Neuronal stem cell (in vitro differentiated cells): ENCODE results near the gene AMPD3.

Experiments
- DNase-seq: peaks from one replicate; pipeline ENCODE4 v3.0.0-alpha.2; 2013; ENCODE audit warnings: low spot score
- H2AFZ ChIP-seq: one replicate; pipeline ENCODE4 v1.6.1; 2013; ENCODE audit warnings: mild to moderate bottlenecking, low read length, inconsistent platforms
- H2AK5ac ChIP-seq: 2 replicates; pipeline ENCODE4 v1.6.1; 2013; ENCODE audit warnings: low read depth, mild to moderate bottlenecking, inconsistent platforms, low read length, moderate library complexity, mixed read lengths
- H2BK120ac ChIP-seq: 2 replicates; pipeline ENCODE4 v1.6.1; 2013; ENCODE audit warnings: low read depth, mild to moderate bottlenecking, inconsistent platforms, low read length, moderate library complexity, mixed read lengths
- H2BK12ac ChIP-seq: one replicate; pipeline ENCODE4 v1.6.1; 2013; ENCODE audit warnings: low read length, inconsistent platforms
- H2BK15ac ChIP-seq: 2 replicates; pipeline ENCODE4 v1.6.1; 2013; ENCODE audit warnings: mild to moderate bottlenecking, low read length, inconsistent platforms, mixed read lengths
- H2BK5ac ChIP-seq: one replicate; pipeline ENCODE4 v1.6.1; 2013; ENCODE audit warnings: inconsistent platforms, mild to moderate bottlenecking, low read length, moderate library complexity
- H3K14ac ChIP-seq: one replicate; pipeline ENCODE4 v1.6.1; 2013; ENCODE audit warnings: low read length, inconsistent platforms
- H3K18ac ChIP-seq: 2 replicates; pipeline ENCODE4 v1.6.1; 2013; ENCODE audit warnings: low read length, inconsistent platforms
- H3K23ac ChIP-seq: 2 replicates; pipeline ENCODE4 v1.6.1; 2013; ENCODE audit warnings: low read depth, mild to moderate bottlenecking, mixed read lengths, low read length, inconsistent platforms; ENCODE audit not compliant: poor library complexity
- H3K27ac ChIP-seq: replicated peaks from 3 replicates; pipeline ENCODE4 v1.5.1; 2013; ENCODE audit warnings: low read length, inconsistent platforms
- H3K27me3 ChIP-seq, 3 experiments: 2 replicates each; pipeline ENCODE4 v1.6.1; 2013; ENCODE audit warnings: low read length in 3 of 3, mild to moderate bottlenecking in 2 of 3, inconsistent platforms in 1 of 3, low read depth in 1 of 3, mixed read lengths in 1 of 3, moderate library complexity in 1 of 3; ENCODE audit not compliant: control insufficient read depth in 3 of 3, insufficient read depth in 3 of 3
- H3K36me3 ChIP-seq, 2 donors: replicated peaks in 1 of 2; 2 replicates each; pipeline ENCODE4 v1.6.1; 2013; ENCODE audit warnings: low read length in 2 of 2; ENCODE audit not compliant: control insufficient read depth in 2 of 2, insufficient read depth in 2 of 2
- H3K4ac ChIP-seq: 2 replicates; pipeline ENCODE4 v1.6.1; 2013; ENCODE audit warnings: inconsistent platforms, mild to moderate bottlenecking, low read length, moderate library complexity
- H3K4me1 ChIP-seq, 2 donors: 1 replicate in 1 of 2; 2 replicates in 1 of 2; pipeline ENCODE4 v1.6.1; 2013; ENCODE audit warnings: low read length in 2 of 2, low read depth in 1 of 2; ENCODE audit not compliant: control insufficient read depth in 2 of 2, insufficient read depth in 1 of 2
- H3K4me2 ChIP-seq: one replicate; pipeline ENCODE4 v1.6.1; 2013; ENCODE audit warnings: mild to moderate bottlenecking, low read length, inconsistent platforms; ENCODE audit not compliant: insufficient read depth, poor library complexity, severe bottlenecking
- H3K4me3 ChIP-seq, 2 donors: 2 replicates each; pipeline ENCODE4 v1.5.1; 2013; ENCODE audit warnings: low read length in 2 of 2, mild to moderate bottlenecking in 2 of 2, inconsistent platforms in 1 of 2, moderate library complexity in 1 of 2
- H3K79me1 ChIP-seq: one replicate; pipeline ENCODE4 v1.6.1; 2013; ENCODE audit warnings: low read depth, mild to moderate bottlenecking, inconsistent platforms, low read length, moderate library complexity
- H3K9ac ChIP-seq: one replicate; pipeline ENCODE4 v1.6.1; 2013; ENCODE audit warnings: mild to moderate bottlenecking, low read depth, low read length, inconsistent platforms; ENCODE audit not compliant: poor library complexity
- H3K9me3 ChIP-seq, 2 donors: replicated peaks in 1 of 2; 2 replicates each; pipeline versions ENCODE3 to v1.6.1; 2013; ENCODE audit warnings: low read length in 2 of 2, mild to moderate bottlenecking in 2 of 2, inconsistent platforms in 1 of 2, low read depth in 1 of 2, mixed read lengths in 1 of 2, moderate library complexity in 1 of 2; ENCODE audit not compliant: control insufficient read depth in 2 of 2, insufficient read depth in 1 of 2
- H4K8ac ChIP-seq: one replicate; pipeline ENCODE4 v1.6.1; 2013; ENCODE audit warnings: low read depth, mild to moderate bottlenecking, inconsistent platforms, low read length, moderate library complexity
- H4K91ac ChIP-seq: one replicate; pipeline ENCODE4 v1.6.1; 2013; ENCODE audit warnings: low read length, low read depth, mild to moderate bottlenecking, inconsistent platforms; ENCODE audit not compliant: poor library complexity
- WGBS, 2 donors: extraction: QIAGEN DNeasy Blood & Tissue Kit; methylation state at CpG; one replicate each; pipeline ENCODE4 v1.1.7; 2013; ENCODE audit warnings: missing lambda C conversion rate in 2 of 2, mixed read lengths in 1 of 2; ENCODE audit not compliant: insufficient read length in 2 of 2, insufficient replicate concordance in 1 of 2; ENCODE audit errors: extremely low coverage in 2 of 2; 5-methylcytosine and 5-hydroxymethylcytosine counted together

The AMPD3 gene

DNA sequence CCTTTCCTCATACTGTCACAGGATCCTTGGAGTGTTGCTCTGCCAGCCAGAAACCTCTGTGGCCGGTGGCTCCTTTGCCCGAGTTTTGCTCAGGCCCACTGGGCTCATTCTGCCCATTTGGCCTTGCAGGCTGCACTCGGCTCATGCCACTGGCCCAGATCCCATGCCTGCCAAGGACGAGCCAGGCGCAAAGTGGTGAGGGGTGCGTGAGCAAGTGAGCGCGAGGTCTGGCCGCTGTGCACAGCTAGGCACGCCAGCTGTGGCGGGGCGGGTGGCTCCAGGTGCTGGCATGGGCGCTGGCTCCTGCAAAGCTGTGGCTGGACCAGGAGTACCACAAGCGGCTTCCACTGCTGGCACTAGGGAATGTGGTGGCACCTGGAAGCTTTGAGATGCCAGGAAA lies 88.7 kb downstream of the AMPD3 start:
- peak overlapping the region; percentile 16 for H2BK120ac ChIP-seq
- no peak for DNase-seq
- no peak overlapping the region for H4K8ac ChIP-seq
- H3K27ac ChIP-seq, result no peak overlapping the region
- peaks cover 0 to 3% of the 10 kb centered on the region in 2 donors for H3K9me3 ChIP-seq
- H2AK5ac ChIP-seq, result peak overlapping the region; percentile 40
- WGBS, 2 donors, result no CpG with 5 or more reads among the region's 14 CpGs
- peak overlapping the region in 1 of 2 donors; percentile 52 for H3K4me3 ChIP-seq
- H3K4ac ChIP-seq, result no peak overlapping the region
- peaks cover 4% of the 10 kb centered on the region for H3K79me1 ChIP-seq
- H3K4me2 ChIP-seq, result no peak overlapping the region
- H3K9ac ChIP-seq, result peak overlapping the region; percentile 68
- peaks cover 0 to 3% of the 10 kb centered on the region in 2 donors for H3K4me1 ChIP-seq
- H3K23ac ChIP-seq, result no peak overlapping the region
- H2BK15ac ChIP-seq, result peak overlapping the region; percentile 15
- H3K27me3 ChIP-seq, result no peaks in the 10 kb centered on the region
- peak overlapping the region; percentile 59 for H3K18ac ChIP-seq
- H3K14ac ChIP-seq, result peak overlapping the region; percentile 98
- H2AFZ ChIP-seq, result no peak overlapping the region
- H4K91ac ChIP-seq, result no peak overlapping the region
- no peaks in the 10 kb centered on the region for H3K36me3 ChIP-seq
- no peak overlapping the region for H2BK5ac ChIP-seq
- no peak overlapping the region for H2BK12ac ChIP-seq

GRCh38 chr11:10544491-10545465 lies 89.7 kb downstream of the AMPD3 start:
- Histone ChIP-seq H3K23ac (no peak overlapping the region), H3K79me1 (peaks cover 4% of the 10 kb centered on the region), H3K27me3 (no peaks in the 10 kb centered on the region), H3K27ac (no peak overlapping the region), H4K91ac (no peak overlapping the region), H2BK5ac (no peak overlapping the region), H2BK120ac (no peak overlapping the region), H3K18ac (peak overlapping the region; percentile 1), H2BK12ac (no peak overlapping the region), H2AK5ac (peak overlapping the region; percentile 15), H2BK15ac (no peak overlapping the region), H3K9ac (no peak overlapping the region), H4K8ac (no peak overlapping the region), H3K4me1 (peaks cover 0 to 3% of the 10 kb centered on the region in 2 donors), H3K4me3 (peak overlapping the region in 1 of 2 donors; percentile 26), H3K14ac (peak overlapping the region; percentile 3), H3K4ac (no peak overlapping the region), H3K9me3 (peaks cover 0 to 3% of the 10 kb centered on the region in 2 donors), H3K36me3 (no peaks in the 10 kb centered on the region), H2AFZ (no peak overlapping the region), H3K4me2 (no peak overlapping the region)
- no peak for DNase-seq
- WGBS, 2 donors, result no CpG with 5 or more reads among the region's 7 CpGs

DNA sequence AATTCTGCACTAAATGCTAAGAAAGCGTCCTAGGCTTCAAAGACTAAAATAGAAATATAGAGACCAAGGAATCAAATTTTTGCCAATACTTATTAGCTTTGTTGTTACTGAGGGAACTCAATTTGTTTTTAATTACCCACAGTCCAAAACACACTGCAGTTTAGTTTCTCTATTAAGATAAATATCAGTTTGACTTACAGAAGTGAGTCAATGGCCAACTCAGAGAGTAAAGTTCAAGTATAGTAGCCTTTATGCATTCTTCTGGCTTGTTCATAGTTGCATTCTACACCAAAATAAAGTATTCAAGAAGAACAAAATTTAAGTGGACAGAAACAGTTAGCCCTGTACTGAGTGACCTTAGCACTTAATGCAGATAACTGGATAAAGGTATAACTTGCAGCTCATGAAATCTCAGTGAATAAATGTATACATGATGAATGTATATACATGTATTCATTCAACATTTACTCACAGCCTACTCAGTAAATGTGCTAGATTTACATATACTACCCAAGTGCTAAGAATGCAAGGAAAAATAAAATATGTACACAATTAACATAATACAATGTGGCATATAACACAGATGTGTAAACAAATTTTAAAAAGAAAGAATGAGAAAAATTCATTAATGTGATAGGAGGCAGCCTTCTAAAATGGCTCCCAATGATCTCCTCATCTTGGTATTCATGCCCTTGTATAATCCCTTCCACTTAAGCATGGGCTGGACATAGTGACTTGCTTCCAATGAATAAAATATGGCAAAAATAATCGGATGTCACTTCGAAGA lies 95.6 kb downstream of the AMPD3 start:
- Histone ChIP-seq H3K27ac (no peak overlapping the region), H3K4ac (no peak overlapping the region)
- WGBS, 2 donors, result no CpG with 5 or more reads among the region's 3 CpGs

DNA sequence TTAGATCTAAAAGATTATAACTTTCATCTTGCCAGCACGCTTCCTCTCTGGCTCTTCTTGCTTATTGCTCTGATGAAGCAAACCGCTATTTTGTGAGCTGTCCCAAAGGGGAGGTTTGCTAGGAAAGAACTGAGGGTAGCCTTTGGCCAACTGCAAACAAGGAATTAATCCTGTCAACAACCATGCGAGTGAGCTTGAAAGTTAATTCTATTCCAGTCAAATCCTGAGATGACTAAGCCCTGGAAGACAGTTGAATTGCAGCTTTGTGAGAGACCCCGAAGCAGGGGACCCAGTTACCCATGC lies 96.2 kb downstream of the AMPD3 start:
- H2BK120ac ChIP-seq, result no peak overlapping the region
- H3K27me3 ChIP-seq, result peaks cover 0 to 8% (median 0%) of the 10 kb centered on the region in 3 experiments
- H2AK5ac ChIP-seq, result no peak overlapping the region
- no peaks in the 10 kb centered on the region for H3K4me1 ChIP-seq
- no peak overlapping the region for H3K27ac ChIP-seq
- no peak overlapping the region for H3K18ac ChIP-seq
- H2BK12ac ChIP-seq, result no peak overlapping the region
- H3K79me1 ChIP-seq, result no peaks in the 10 kb centered on the region
- H2BK5ac ChIP-seq, result no peak overlapping the region
- H3K9me3 ChIP-seq, result no peaks in the 10 kb centered on the region
- no peak overlapping the region for H3K4me2 ChIP-seq
- H2BK15ac ChIP-seq, result no peak overlapping the region
- no CpG with 5 or more reads among the region's 4 CpGs for WGBS, 2 donors
- no peak overlapping the region for H3K4ac ChIP-seq
- H3K14ac ChIP-seq, result no peak overlapping the region
- no peak overlapping the region for H3K4me3 ChIP-seq
- H4K91ac ChIP-seq, result no peak overlapping the region
- no peak overlapping the region for H4K8ac ChIP-seq
- DNase-seq, result no peak
- H3K9ac ChIP-seq, result no peak overlapping the region
- H3K23ac ChIP-seq, result no peak overlapping the region
- no peaks in the 10 kb centered on the region for H3K36me3 ChIP-seq
- H2AFZ ChIP-seq, result no peak overlapping the region

More for the DNA sequence above, 95.6 kb downstream of the AMPD3 start:
- H4K8ac ChIP-seq, result no peak overlapping the region
- H3K4me2 ChIP-seq, result no peak overlapping the region
- H2AK5ac ChIP-seq, result no peak overlapping the region
- H2BK5ac ChIP-seq, result no peak overlapping the region
- no peak overlapping the region for H3K14ac ChIP-seq
- no peak for DNase-seq
- H2BK12ac ChIP-seq, result no peak overlapping the region
- H3K27me3 ChIP-seq, result peaks cover 0 to 3% (median 0%) of the 10 kb centered on the region in 3 experiments
- no peak overlapping the region for H3K23ac ChIP-seq
- H4K91ac ChIP-seq, result no peak overlapping the region
- H3K79me1 ChIP-seq, result no peaks in the 10 kb centered on the region
- no peak overlapping the region for H2BK15ac ChIP-seq
- no peak overlapping the region for H3K18ac ChIP-seq
- no peaks in the 10 kb centered on the region for H3K4me1 ChIP-seq
- H3K9me3 ChIP-seq, result no peaks in the 10 kb centered on the region
- H3K4me3 ChIP-seq, result no peak overlapping the region
- H3K36me3 ChIP-seq, result no peaks in the 10 kb centered on the region
- no peak overlapping the region for H2BK120ac ChIP-seq
- no peak overlapping the region for H3K9ac ChIP-seq
- H2AFZ ChIP-seq, result no peak overlapping the region
